HG03097 (cell line): ENCODE data around the gene SEC14L3.
A peak's percentile ranks its signal among the peaks of the same experiment; 100 is the strongest.

ENCODE experiments used
- ATAC-seq: cut with Tn5 transposase; IDR thresholded peaks from one replicate; pipeline ENCODE4 v1.9.1; 2021; ENCODE audit not compliant: unreplicated experiment, low FRiP score

The SEC14L3 gene

GRCh38 chr22:30424534-30425326 is 47.1 kb downstream of the SEC14L3 start:
- ATAC-seq = no peak

GRCh38 chr22:30423959-30424533 is 47.8 kb downstream of the SEC14L3 start:
- peak; percentile 83 for ATAC-seq

GRCh38 chr22:30423301-30423958 is 48.4 kb downstream of the SEC14L3 start:
- peak; percentile 30 for ATAC-seq

GRCh38 chr22:30422481-30423300 is 49.1 kb downstream of the SEC14L3 start:
- no peak for ATAC-seq

- no peak for ATAC-seq
These were observed 49.9 kb downstream of the SEC14L3 start for GRCh38 chr22:30421695-30422480.

GRCh38 chr22:30420347-30421125 is 51.3 kb downstream of the SEC14L3 start:
- no peak for ATAC-seq

- no peak for ATAC-seq
These were observed 55.0 kb downstream of the SEC14L3 start for GRCh38 chr22:30416837-30417236.

- ATAC-seq = no peak
These were observed 55.4 kb downstream of the SEC14L3 start for GRCh38 chr22:30416403-30416802.

GRCh38 chr22:30414525-30415047 is 57.2 kb downstream of the SEC14L3 start:
- no peak for ATAC-seq

GRCh38 chr22:30413745-30414524 is 57.9 kb downstream of the SEC14L3 start:
- ATAC-seq = no peak

GRCh38 chr22:30413001-30413400 is 58.8 kb downstream of the SEC14L3 start:
- no peak for ATAC-seq

GRCh38 chr22:30411780-30412179 is 60.0 kb downstream of the SEC14L3 start:
- no peak for ATAC-seq
